AG04450 (cell line): ENCODE results near the gene MICAL3. TPM values are rescaled to one million over a fixed set of nuclear protein-coding genes. Genes with fewer than 3 reads are reported as not detected.

ENCODE experiments used
- CTCF ChIA-PET: fragments of 300-600, 350-600 bp; formaldehyde crosslinking; extraction: SDS; loops from one replicate; lab custom pipeline; 2022; ENCODE audit warnings: antibody characterized with exemption, inconsistent platforms; lab: Charles Lee
- POLR2A ChIA-PET: fragments of 350-600 bp; formaldehyde crosslinking; extraction: SDS; loops from one replicate; lab custom pipeline; 2021; ENCODE audit warnings: antibody characterized with exemption, inconsistent platforms; lab: Yijun Ruan, JAX
- DNase-seq: peaks from one replicate; pipeline ENCODE4 v3.0.0-alpha.2; 2011; ENCODE audit warnings: low read depth, low spot score
- H3K27ac ChIP-seq: one replicate; pipeline ENCODE4 v1.5.1; 2012; ENCODE audit warnings: low read depth, low read length, control low read depth
- H3K27me3 ChIP-seq: one replicate; pipeline ENCODE4 v1.6.0; 2012; ENCODE audit warnings: low read length; ENCODE audit not compliant: control insufficient read depth, insufficient read depth
- H3K4me3 ChIP-seq: 2 replicates; pipeline ENCODE4 v1.5.1; 2011; ENCODE audit warnings: mild to moderate bottlenecking, low read depth, low read length, control low read depth
- H3K9me3 ChIP-seq: 2 replicates; pipeline ENCODE4 v1.5.1; 2012; ENCODE audit warnings: low read length; ENCODE audit not compliant: control insufficient read depth, insufficient read depth
- CTCF ChIP-seq: IDR thresholded peaks from 2 replicates; pipeline ENCODE4 v1.5.1; 2011; ENCODE audit warnings: low read depth, low read length, control low read depth, inconsistent platforms
- polyA plus RNA-seq: library from polyadenylated mRNA; depleted of rRNA; stranded (reverse); fragments of >200 nt; gene quantifications from 2 replicates; pipeline ENCODE4 v1.2.3, GENCODE V29; 2011

MICAL3 gene
- polyA plus RNA-seq, 1 experiment, result 17.8 TPM

- Histone ChIP-seq H3K27ac (no peak overlapping the region), H3K27me3 (no peaks in the 10 kb centered on the region), H3K4me3 (no peak overlapping the region), H3K9me3 (no peaks in the 10 kb centered on the region)
- TF ChIP-seq CTCF, result no peak
- CTCF ChIA-PET, result interaction anchor here (0.6 kb wide), 1 partner anchor 157 kb away, joined by 3 read pairs; no protein-coding TSS in a partner anchor
- DNase-seq, result no peak
- POLR2A ChIA-PET, result interaction anchor here (0.6 to 1.3 kb wide), 3 partner anchors 9 to 113 kb away, joined by 3 to 6 read pairs (median 3); no protein-coding TSS in a partner anchor
Observed at GRCh38 chr22:17918840-17919239, 105.5 kb downstream of the MICAL3 start.

- CTCF ChIA-PET, result interaction anchor here (1.2 kb wide), 1 partner anchor 159 kb away, joined by 3 read pairs; no protein-coding TSS in a partner anchor
- POLR2A ChIA-PET, result no interaction called here
Observed at GRCh38 chr22:17917490-17917983, 106.8 kb downstream of the MICAL3 start.

GRCh38 chr22:17916226-17916889, 108.0 kb downstream of the MICAL3 start:
- Histone ChIP-seq H3K27me3 (no peaks in the 10 kb centered on the region), H3K9me3 (no peaks in the 10 kb centered on the region), H3K4me3 (no peak overlapping the region), H3K27ac (no peak overlapping the region)
- DNase-seq, result no peak
- no peak for TF ChIP-seq CTCF
- ChIA-PET CTCF (interaction anchor here (1.2 kb wide), 1 partner anchor 160 kb away, joined by 3 read pairs; no protein-coding TSS in a partner anchor), POLR2A (no interaction called here)

More at GRCh38 chr22:17917490-17917983, 106.8 kb downstream of the MICAL3 start:
- Histone ChIP-seq H3K27me3 (no peaks in the 10 kb centered on the region), H3K4me3 (no peak overlapping the region), H3K9me3 (no peaks in the 10 kb centered on the region), H3K27ac (no peak overlapping the region)
- DNase-seq, result no peak
- no peak for TF ChIP-seq CTCF

GRCh38 chr22:17915676-17916075, 108.7 kb downstream of the MICAL3 start:
- no peak for TF ChIP-seq CTCF
- H3K4me3 ChIP-seq, result no peak overlapping the region
- CTCF ChIA-PET, result no interaction called here

GRCh38 chr22:17915188-17915587, 109.2 kb downstream of the MICAL3 start:
- Histone ChIP-seq H3K27ac (no peak overlapping the region), H3K4me3 (no peak overlapping the region), H3K27me3 (no peaks in the 10 kb centered on the region), H3K9me3 (no peaks in the 10 kb centered on the region)
- no peak for TF ChIP-seq CTCF
- ChIA-PET POLR2A (no interaction called here), CTCF (no interaction called here)
- DNase-seq, result no peak

More at GRCh38 chr22:17915676-17916075, 108.7 kb downstream of the MICAL3 start:
- H3K27ac ChIP-seq, result no peak overlapping the region
- no peak for DNase-seq
- H3K27me3 ChIP-seq, result no peaks in the 10 kb centered on the region
- no peaks in the 10 kb centered on the region for H3K9me3 ChIP-seq
- POLR2A ChIA-PET, result no interaction called here
